MM.1S (cell line): ENCODE data around the gene VSTM2A.

ENCODE experiments used
- DNase-seq: peaks from one replicate; pipeline ENCODE4 v3.0.0-alpha.2; 2015
- H2AFZ ChIP-seq: fragments of 300-600 bp; sonication (generic); 2 replicates; pipeline ENCODE4 v1.6.0; 2016; ENCODE audit warnings: antibody characterized with exemption, low read length
- H3F3A ChIP-seq: fragments of 300-600 bp; sonication (generic); 2 replicates; pipeline ENCODE4 v1.6.1; 2016; ENCODE audit warnings: mild to moderate bottlenecking, antibody characterized with exemption, low read length, moderate library complexity, mixed read lengths; ENCODE audit not compliant: insufficient read depth
- H3K27ac ChIP-seq: fragments of 300-600 bp; sonication (generic); 2 replicates; pipeline ENCODE4 v1.5.1; 2016; ENCODE audit warnings: mild to moderate bottlenecking, low read length
- H3K27me3 ChIP-seq: fragments of 300-600 bp; sonication (generic); replicated peaks from 2 replicates; pipeline ENCODE4 v1.6.0; 2016; ENCODE audit warnings: low read length; ENCODE audit not compliant: insufficient read depth
- H3K36me3 ChIP-seq: fragments of 300-600 bp; sonication (generic); replicated peaks from 2 replicates; pipeline ENCODE4 v1.6.1; 2016; ENCODE audit warnings: mild to moderate bottlenecking, low read length, mixed read lengths; ENCODE audit not compliant: insufficient read depth
- H3K4me1 ChIP-seq: fragments of 300-600 bp; sonication (generic); 2 replicates; pipeline ENCODE4 v1.6.1; 2016; ENCODE audit warnings: low read length, mixed read lengths
- H3K4me2 ChIP-seq: fragments of 300-600 bp; sonication (generic); 2 replicates; pipeline ENCODE4 v1.6.0; 2016; ENCODE audit warnings: low read depth, low read length
- H3K4me3 ChIP-seq: fragments of 300-600 bp; sonication (generic); 2 replicates; pipeline ENCODE4 v1.5.1; 2016; ENCODE audit warnings: low read length, mixed read lengths
- H3K79me2 ChIP-seq: fragments of 300-600 bp; sonication (generic); 2 replicates; pipeline ENCODE4 v1.6.1; 2016; ENCODE audit warnings: mixed run types, low read length, mixed read lengths
- H3K9ac ChIP-seq: fragments of 300-600 bp; sonication (generic); 2 replicates; pipeline ENCODE4 v1.6.1; 2016; ENCODE audit warnings: low read length, mixed read lengths
- H3K9me2 ChIP-seq: fragments of 300-600 bp; sonication (generic); replicated peaks from 2 replicates; pipeline ENCODE4 v1.6.1; 2016; ENCODE audit warnings: mild to moderate bottlenecking, low read length, mixed read lengths; ENCODE audit not compliant: insufficient read depth
- H3K9me3 ChIP-seq: fragments of 300-600 bp; sonication (generic); replicated peaks from 2 replicates; pipeline ENCODE4 v1.6.1; 2016; ENCODE audit warnings: mild to moderate bottlenecking, low read length, mixed read lengths; ENCODE audit not compliant: insufficient read depth
- H4K20me1 ChIP-seq: fragments of 300-600 bp; sonication (generic); 2 replicates; pipeline ENCODE4 v1.6.1; 2016; ENCODE audit warnings: mild to moderate bottlenecking, low read length, moderate library complexity, mixed read lengths; ENCODE audit not compliant: insufficient read depth
- CTCF ChIP-seq: fragments of 300-600 bp; sonication (generic); IDR thresholded peaks from 2 replicates; pipeline ENCODE4 v1.5.1; 2016; ENCODE audit warnings: antibody characterized with exemption, low read length, mixed read lengths
- EZH2 ChIP-seq: fragments of 300-600 bp; sonication (generic); optimal IDR thresholded peaks from 2 replicates; pipeline ENCODE3; 2017; ENCODE audit warnings: low read depth, mild to moderate bottlenecking, antibody characterized with exemption, low read length, mixed read lengths
- EZH2phosphoT487 ChIP-seq: fragments of 300-600 bp; sonication (generic); IDR thresholded peaks from 2 replicates; pipeline ENCODE4 v1.6.1; 2018; ENCODE audit warnings: antibody characterized with exemption, low read length

Gene VSTM2A

GRCh38 chr7:54560198-54560597 is 18.0 kb downstream of the VSTM2A start:
- H3K4me2 ChIP-seq = no peak overlapping the region
- H3K27ac ChIP-seq = no peak overlapping the region
- H3K4me1 ChIP-seq = no peaks in the 10 kb centered on the region
- no peak overlapping the region for H3K9ac ChIP-seq
- H3K9me3 ChIP-seq = no peaks in the 10 kb centered on the region
- no peak overlapping the region for H3K4me3 ChIP-seq
- H3K9me2 ChIP-seq = no peaks in the 10 kb centered on the region
- H3F3A ChIP-seq = no peaks in the 10 kb centered on the region
- H4K20me1 ChIP-seq = no peaks in the 10 kb centered on the region
- H2AFZ ChIP-seq = no peak overlapping the region
- TF ChIP-seq CTCF = no peak
- TF ChIP-seq EZH2 = no peak
- TF ChIP-seq EZH2phosphoT487 = no peak
- H3K27me3 ChIP-seq = no peaks in the 10 kb centered on the region
- no peaks in the 10 kb centered on the region for H3K36me3 ChIP-seq
- no peak for DNase-seq
- H3K79me2 ChIP-seq = no peaks in the 10 kb centered on the region

- Histone ChIP-seq H3K9me3 (no peaks in the 10 kb centered on the region), H3K9me2 (no peaks in the 10 kb centered on the region), H4K20me1 (no peaks in the 10 kb centered on the region), H3K4me2 (no peak overlapping the region), H2AFZ (no peak overlapping the region), H3K4me3 (no peak overlapping the region), H3K27ac (no peak overlapping the region), H3F3A (no peaks in the 10 kb centered on the region), H3K27me3 (no peaks in the 10 kb centered on the region), H3K4me1 (no peaks in the 10 kb centered on the region), H3K79me2 (no peaks in the 10 kb centered on the region), H3K36me3 (no peaks in the 10 kb centered on the region), H3K9ac (no peak overlapping the region)
- DNase-seq = no peak
- TF ChIP-seq CTCF (no peak), EZH2 (no peak), EZH2phosphoT487 (no peak)
Measured at GRCh38 chr7:54560723-54561122, 18.5 kb downstream of the VSTM2A start.

GRCh38 chr7:54563329-54563916 is 21.2 kb downstream of the VSTM2A start:
- Histone ChIP-seq H3K36me3 (no peaks in the 10 kb centered on the region), H2AFZ (no peak overlapping the region), H3K9me3 (no peaks in the 10 kb centered on the region), H3K9me2 (no peaks in the 10 kb centered on the region), H3F3A (no peaks in the 10 kb centered on the region), H3K4me1 (no peaks in the 10 kb centered on the region), H3K79me2 (no peaks in the 10 kb centered on the region), H3K4me3 (no peak overlapping the region), H4K20me1 (no peaks in the 10 kb centered on the region), H3K27ac (no peak overlapping the region), H3K9ac (no peak overlapping the region), H3K4me2 (no peak overlapping the region), H3K27me3 (no peaks in the 10 kb centered on the region)
- no peak for DNase-seq
- TF ChIP-seq EZH2 = no peak
- TF ChIP-seq CTCF = no peak
- no peak for TF ChIP-seq EZH2phosphoT487
